Prostate gland (tissue), 2 donors: ENCODE results near the gene CCDC191.

Experiments
- POLR2AphosphoS5 ChIP-seq: sonication (generic); formaldehyde crosslinking; IDR thresholded peaks from one replicate; pipeline ENCODE4 v1.6.1; 2017; ENCODE audit warnings: antibody characterized with exemption
- TF ChIP-seq, protein P1 (sequence below), 4 experiments: fragments of 200-600 bp in 2 of 4; fragments of 450-650 bp in 2 of 4; sonication (generic) in 2 of 4; IDR thresholded peaks; 1 replicate in 3 of 4; 2 replicates in 1 of 4; pipeline ENCODE4 v1.5.1; 2016 to 2019; ENCODE audit warnings: antibody characterized with exemption in 4 of 4, mild to moderate bottlenecking in 2 of 4, moderate library complexity in 2 of 4

DNA sequence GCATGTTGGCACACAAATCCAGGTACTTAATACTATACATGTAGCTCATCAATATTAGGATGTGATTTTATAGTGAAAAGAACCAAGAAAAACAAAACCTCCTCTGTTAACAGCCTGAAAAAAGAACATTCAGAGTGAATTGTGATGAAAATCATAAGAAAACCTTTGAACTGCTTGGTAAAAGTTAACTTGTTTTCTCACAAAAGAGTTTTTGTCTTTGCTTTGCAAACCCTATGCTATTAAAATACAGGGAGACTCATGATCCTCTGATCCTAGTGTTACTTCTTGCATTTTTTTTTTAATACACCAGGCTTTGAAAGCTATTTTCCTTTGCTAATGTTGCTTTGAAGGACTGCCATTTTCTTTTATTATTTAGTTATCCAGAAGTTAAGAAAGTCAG, 23.9 kb upstream of the CCDC191 start:
- TF ChIP-seq, protein P1, sequence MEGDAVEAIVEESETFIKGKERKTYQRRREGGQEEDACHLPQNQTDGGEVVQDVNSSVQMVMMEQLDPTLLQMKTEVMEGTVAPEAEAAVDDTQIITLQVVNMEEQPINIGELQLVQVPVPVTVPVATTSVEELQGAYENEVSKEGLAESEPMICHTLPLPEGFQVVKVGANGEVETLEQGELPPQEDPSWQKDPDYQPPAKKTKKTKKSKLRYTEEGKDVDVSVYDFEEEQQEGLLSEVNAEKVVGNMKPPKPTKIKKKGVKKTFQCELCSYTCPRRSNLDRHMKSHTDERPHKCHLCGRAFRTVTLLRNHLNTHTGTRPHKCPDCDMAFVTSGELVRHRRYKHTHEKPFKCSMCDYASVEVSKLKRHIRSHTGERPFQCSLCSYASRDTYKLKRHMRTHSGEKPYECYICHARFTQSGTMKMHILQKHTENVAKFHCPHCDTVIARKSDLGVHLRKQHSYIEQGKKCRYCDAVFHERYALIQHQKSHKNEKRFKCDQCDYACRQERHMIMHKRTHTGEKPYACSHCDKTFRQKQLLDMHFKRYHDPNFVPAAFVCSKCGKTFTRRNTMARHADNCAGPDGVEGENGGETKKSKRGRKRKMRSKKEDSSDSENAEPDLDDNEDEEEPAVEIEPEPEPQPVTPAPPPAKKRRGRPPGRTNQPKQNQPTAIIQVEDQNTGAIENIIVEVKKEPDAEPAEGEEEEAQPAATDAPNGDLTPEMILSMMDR (IDR thresholded peaks at IDR 0.05): no peak
- no peak for TF ChIP-seq POLR2AphosphoS5
